UCSD-AML1 (cell line): ENCODE results near the gene PTPRN2.
"Not testable (repeated sequence)": the region's sequence is repeated elsewhere in the genome, so short reads cannot be mapped to it uniquely, and the experiment has no call there.

Experiments
- DNase-seq: peaks from one replicate; lab custom pipeline; 2025; ENCODE audit not compliant: unreplicated experiment; lab: John Stamatoyannopoulos, UW

Gene PTPRN2

DNA sequence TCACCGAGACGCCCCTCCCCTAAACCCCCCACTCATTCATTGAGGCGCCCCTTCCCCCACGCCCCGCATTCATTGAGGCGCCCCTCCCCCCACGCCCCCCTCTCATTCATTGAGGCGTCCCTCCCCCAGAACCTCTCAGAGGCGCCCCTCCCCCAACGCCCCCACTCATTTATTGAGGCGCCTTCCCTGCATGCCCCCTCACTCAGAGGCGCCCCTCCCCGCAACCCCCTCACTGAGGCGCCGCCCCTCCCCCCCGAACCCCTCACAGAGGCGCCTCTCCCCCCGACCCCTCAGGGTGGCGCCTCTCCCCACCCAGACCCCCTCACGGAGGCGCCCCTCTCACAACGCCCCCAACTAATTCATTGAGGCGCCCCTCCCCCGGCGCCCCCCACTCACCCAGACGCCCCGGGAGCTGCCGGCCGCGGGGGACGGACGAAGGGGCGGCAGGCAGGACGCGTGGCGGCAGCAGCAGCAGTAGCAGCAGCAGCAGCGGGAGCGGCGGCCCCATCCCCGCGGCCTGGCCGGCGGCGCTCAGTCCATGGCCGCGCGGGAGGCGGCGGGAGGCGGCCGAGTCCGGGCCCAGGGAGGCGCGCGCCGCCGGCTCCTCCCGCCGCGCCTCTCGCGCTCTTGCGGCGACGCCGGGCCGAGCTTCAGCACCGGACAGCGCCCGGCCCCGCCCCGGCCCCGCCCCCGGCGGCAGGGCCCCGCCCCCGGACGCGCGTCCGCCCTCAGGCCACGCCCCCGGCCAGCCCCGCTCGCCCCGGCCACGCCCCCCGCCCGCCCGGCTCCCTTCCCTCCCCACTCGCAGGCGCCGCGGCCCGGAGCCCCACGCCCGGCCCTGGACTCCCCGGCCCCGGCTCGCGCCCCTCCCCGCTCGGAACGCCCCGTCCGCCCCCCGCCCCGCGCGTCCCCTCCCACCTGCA is at the start of gene PTPRN2:
TSS of gene PTPRN2 (minus strand) at position 662 of the 923 bp plus-strand sequence.
- DNase-seq = no peak

DNA sequence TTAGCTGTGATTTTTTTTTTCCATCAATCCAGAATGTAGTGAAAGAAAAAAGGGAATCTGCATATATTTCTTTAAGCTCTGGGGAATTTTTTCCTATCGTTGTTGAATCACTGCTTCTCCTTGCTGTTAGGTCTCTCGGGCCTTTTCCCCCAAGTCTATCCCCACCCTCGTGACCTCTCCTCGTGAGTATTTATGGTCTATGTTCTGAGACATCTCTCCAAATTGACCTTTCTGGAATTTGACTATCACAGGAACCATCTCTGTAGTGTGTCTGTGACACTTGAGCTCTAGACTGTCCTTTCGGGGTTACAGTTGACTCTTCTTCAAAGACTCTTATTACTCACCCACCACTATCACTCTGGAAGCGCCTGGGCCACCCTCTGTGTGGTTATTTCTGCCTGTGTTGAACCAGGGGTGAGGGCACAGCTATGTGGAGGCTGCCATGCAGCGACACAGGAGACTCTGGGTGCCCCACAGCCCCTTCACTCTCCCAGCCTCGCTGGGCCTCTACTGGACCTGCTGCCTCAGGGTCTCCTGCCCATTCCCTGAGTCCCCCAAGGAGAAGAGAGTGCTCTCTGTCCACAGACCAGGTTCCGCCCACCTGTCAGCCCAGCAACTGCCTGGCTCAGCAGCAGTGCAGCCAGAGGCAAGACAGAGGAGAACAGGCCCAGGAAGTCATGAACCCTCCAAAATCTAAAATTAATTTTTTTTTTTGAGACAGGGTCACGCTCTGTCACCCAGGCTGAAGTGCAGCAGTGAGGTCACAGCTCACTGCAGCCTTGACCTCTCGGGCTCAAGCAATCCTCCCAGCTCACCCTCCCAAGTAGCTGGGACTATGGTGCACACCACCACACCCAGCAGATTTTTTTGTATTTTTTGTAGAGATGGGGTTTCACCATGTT is 45.7 kb upstream of the PTPRN2 start:
- DNase-seq = no peak

DNA sequence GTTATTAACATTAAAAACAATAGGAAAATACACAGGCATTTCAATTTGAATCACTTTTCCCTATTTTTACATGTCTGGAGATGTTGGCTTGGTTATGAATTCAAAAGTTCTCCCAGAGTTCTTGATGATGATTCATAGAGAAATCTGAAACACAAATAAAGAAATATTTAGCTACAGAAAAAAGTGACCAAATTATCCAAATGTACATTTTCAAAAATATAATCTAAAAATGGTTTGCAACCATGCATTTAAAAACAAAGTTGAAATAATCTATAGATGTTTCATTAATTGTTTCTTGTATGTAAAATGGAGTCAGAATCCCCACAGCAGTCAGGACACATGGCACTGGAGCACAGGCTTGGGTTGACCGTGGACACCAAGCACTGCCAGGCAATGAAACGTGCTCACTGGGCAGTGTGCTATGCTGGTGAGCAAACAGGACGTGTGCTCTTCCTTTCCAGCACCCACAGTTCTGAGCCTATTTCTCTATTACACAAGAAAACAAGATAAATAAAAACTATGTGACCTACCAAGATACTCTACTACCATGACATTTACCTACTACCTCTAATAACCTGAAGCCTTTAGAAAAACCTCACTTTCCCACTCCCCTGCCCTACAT is 44.1 kb upstream of the PTPRN2 start:
- DNase-seq = no peak

DNA sequence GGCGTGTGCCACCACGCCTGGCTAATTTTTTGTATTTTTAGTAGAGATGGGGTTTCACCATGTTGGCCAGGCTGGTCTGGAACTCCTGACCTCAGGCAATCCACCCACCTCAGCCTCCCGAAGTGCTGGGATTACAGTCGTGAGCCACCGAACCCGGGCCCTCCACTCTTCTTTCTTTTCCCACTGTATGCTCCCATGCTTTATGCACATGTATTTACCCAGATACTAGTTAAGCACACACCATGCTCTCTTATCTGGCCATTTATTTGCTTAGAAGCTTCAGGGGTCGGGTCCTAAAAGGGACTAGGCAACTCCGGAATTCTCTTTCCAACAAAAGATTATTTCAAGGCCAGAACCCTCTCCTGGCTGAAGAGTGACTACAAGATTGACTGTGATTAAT is 38.7 kb upstream of the PTPRN2 start:
- not testable (repeated sequence) for DNase-seq

DNA sequence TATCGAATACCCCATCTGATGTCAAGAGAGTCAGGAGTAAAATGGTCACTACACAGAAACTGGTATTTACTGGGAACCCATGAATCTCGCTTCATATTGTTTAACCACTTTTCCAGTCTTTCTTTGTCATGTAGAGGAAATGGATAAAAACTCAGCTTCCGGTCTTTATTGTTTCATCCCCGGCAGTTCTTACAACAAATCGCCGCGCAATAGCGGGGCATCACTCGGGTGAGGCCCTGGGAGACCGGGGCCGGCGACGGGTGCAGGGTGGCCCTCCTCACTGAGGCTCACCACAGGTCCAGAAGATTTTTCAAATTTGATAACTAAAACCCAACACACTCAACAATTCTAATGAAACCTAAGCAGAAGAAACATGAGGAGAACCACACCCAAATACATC is 35.6 kb upstream of the PTPRN2 start:
- no peak for DNase-seq

DNA sequence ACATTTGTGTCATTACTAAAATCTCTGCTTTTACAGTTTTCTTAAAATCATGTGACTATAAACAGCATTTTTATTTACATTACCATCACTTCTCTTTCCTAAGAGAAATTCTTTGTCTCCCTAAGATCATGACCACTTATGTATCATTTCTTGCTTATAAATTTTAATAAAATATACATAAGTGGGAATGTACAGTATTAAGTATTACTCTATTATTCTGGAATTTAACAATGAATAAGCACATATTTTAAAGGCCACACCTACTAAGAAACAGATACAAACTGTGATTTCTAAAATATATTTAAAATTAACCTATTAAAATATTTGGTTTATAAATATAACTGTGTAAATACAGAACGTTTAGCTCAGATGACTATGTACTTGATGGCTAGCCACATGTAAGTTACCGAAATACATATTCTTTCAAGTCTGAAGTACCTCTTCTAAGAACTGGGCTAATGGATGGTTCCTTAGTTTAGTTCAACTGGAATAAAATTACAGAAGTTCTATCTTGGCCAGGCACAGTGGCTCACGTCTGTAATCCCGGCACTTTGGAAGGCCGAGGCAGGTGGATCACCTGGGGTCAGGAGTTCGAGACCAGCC is 33.3 kb upstream of the PTPRN2 start:
- no peak for DNase-seq

DNA sequence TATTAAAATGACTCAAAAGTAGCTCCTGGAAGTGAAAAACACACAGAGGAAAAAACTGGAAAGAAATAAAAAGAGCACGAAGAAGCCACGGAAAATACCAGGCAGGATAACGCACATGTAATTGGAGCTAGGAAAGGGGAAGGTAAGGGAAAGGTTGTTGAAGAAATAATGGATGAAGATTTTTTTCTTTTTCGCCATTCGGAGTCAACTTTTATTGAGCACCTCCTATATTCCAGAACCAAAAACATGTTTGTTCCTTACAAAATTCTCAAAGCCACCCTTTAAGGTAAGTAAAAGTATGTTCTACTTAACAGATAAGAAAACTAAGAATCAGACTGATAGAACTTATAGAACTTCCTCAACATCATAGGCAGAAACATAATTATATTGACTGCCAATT is 32.8 kb upstream of the PTPRN2 start:
- DNase-seq = no peak

DNA sequence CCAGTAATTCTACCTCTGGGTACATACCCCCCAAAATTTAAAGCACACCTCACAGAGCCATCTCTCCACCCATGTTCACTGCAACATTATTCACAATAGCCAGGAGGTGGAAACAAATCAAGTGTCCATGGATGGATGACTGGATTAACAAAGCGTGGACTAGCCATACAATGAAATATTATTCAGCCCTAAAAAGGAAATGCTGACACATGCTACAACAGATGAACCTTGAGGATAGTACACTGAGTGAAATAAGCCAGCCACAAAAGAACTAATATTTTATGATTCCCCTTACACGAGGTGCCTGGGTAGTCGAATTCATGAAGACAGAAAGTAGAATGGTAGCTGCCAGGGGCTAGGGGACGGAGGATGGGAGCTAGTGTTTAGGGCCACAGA is 31.1 kb upstream of the PTPRN2 start:
- no peak for DNase-seq

DNA sequence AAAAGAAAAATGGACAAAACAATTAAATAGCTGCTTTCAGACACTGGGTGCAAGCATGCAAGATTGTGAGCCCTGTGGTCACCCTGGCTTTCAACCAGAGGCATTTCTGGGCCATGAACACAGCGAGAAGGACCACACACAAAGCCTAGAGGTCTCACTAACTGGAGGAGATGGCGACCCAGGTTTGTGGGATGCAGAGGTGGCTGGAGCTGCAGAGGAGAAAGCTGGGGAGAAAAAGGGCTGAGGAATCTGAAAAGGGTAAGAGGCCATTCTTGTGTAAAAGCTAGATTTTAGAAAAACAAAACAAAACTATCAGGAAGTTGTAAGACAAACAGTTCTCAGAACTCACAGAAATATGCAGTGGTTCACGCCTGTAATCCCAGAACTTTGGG is 30.1 kb upstream of the PTPRN2 start:
- DNase-seq = no peak

DNA sequence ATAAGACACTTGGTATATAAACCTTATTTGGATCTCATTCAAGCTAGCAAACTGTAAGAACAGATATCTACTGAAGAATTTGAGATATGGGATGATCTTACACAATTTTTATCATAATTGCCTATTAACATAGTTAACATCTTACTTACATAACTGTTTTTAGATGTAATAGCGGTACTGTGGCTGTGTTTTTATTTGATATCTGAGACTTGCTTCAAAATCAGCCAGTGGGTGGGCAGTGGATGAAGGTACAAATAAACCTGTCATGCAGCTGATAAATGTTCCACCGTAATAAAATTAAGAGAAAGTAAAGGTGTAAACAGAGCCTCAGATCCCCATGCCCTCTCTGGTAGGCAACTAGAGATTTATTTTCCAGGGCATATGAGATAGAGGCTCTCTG is 28.4 kb upstream of the PTPRN2 start:
- no peak for DNase-seq

DNA sequence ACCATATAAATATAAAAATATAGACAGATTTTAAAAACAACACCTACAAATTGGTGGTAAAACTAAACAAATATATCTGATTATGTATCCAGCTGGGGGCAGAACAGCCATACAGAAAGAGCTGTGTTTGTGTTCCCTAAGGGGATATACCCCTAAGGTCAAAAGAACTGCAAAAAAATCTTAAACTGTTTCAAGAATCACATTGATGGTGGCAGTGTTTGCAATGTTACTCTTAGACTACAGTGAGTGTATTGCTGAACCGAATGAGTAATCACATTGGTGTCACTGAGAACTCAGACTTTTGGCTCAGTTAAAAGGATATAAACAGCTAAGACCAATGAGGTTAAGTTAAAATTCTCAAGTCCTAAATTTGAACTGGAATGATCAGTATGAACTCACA is 27.1 kb upstream of the PTPRN2 start:
- DNase-seq = no peak

DNA sequence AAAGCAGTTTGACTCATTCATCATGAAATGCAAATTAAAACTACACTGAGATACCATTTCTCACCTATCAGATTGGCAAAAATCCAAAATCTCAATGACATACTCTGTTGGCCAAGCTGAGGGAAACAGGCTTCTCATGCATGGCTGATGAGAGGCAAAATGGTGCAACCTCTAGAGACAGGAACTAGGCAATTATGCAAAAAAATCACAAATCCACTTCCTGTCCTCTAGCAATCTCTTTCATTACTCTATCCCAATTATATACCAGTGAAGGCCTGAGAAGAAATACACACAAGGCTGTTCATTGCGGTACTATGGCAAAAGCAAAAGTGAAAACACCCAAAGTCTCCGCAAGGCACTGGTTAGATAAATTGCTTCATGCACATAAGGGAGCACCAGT is 25.9 kb upstream of the PTPRN2 start:
- no peak for DNase-seq

DNA sequence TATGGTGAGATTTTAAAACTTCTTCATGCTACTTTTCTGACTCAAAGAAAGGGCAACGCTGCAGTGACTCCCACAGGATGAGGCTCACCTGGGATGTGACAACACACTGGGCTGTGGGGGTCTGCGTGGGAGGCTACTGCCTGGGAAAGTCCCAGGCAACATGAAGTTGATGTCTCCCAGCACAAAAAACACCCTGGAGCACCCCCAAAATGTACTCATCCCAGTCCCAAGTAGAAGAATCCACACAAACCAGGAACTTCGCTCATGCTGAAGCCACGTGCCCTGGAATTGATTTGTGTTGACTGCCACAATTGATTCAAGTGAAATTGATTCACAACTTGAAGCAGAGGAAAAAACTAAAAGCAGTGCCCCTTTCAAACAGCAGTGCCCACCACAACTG is 24.9 kb upstream of the PTPRN2 start:
- no peak for DNase-seq

DNA sequence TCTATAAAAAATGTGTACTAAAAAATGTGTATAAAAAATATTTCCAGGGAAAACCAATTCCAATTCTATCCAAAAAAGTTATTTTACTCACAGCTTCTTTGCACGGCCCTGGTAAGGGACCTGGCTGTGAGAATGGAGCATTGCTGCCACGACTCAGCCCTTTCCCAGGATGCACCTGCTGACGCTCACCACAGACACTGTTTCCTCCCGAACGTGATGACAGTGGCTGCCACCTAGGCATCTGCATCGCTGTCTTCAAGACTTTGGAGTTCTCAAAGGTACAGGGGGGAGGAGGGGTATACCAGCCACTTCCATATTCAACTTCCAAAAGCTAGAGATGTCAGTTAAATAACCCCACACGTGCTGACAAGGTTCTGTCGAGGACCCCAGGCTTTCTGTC is 23.9 kb upstream of the PTPRN2 start:
- DNase-seq = no peak

DNA sequence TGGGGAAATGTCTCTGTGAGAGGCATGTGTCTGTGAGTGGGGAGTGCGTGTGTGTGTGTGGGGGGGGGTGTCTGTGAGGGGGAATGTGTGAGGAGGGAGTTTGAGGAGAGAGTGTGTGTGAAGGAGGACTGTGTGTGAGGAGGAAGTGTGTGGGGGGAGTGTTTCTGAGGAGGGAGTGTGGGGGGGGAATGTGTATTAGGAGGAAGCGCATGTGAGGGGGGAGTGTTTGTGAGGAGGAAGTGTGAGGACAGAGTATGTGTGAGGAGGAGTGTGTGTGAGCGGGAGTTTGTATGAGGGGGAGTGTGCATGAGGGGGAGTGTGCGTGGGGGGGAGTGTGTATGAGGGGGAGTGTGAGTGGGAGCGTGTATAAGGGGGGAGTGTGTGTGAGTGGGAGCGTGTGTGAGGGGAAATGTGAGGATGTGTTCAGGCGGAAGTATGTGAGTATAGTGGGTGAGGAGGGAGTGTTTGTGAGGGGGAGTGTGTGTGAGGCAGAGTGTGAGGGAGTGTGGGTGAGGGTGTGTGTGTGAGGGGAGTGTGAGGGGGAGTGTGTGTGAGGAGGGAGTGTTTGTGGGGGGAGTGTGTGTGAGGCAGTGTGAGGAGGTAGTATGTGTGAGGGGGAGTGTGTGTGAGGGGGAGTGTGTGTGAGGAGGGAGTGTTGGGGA is 21.8 kb upstream of the PTPRN2 start:
- DNase-seq = no peak

DNA sequence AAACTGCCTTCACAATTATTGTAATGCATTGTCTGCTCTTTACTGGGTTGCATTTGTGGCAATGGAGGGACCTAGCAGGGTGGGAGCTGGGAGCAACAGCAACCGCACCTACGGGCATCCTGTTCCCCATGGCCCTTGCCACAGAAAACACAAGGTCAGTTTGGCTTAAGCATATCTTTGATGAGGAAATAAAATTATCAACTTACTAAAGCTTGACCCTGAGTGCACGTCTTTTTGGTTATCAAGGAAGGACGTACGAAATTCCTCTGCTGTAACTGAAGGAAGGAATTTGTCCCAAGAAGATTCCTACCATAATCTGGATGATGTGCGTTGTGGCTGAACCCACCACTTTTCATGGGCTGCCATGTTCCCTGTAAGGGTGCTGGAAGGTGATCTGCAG is 19.9 kb upstream of the PTPRN2 start:
- DNase-seq = no peak

DNA sequence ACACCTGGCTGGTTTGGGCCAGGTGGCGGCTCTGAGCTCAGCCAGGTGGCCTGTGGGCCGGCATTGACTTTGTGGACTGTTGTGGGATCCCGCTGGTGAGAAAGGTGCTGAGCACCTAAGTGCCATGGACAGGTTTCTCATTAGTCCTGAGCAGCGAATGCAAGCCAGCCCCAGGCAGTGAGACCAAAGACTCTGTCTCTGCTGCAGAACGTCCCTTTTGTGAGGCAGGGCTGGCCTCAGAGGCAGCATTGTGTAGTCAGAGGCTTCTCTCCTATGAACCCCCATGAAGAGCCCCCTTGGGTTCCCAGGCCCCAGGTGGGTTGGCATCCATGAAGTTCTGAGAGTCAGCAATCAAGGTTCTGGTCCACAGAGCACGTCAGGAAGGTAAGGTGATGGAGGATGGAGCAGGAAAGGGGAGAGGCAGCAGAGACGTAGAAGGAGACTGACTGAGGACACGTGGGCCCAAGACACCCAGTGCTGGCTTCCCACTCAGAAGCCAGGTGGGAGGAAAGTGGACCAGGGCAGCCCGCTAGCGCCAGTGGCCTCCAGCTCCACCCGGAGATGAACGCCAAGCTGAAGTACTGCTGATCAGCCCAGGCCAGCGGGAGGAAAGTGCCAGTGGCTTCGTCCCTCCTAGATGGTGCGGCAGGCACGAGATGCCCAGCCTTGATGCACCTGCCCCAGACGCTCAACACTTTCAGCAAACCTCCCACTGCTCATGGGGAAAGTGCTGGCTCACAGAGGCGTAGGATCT is 19.2 kb upstream of the PTPRN2 start:
- no peak for DNase-seq

DNA sequence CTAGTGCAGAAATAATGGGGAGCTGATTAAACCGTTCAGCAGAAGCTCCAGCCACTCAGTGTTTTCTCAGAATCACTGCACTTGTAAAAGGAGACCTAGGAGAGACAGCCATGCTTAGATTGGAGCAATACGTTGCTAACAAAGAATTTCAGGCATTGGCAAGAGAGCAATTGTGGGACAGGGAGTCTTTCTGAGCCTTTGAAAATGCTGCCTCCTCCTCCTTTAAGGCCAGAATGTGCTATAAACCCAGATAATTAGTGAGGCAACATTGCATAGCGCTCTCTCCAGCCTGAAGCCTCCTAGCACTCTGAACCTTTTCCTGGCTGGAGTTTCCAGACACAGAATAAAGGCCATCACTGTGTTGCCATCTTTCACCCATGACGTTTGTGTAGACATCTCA is 18.5 kb upstream of the PTPRN2 start:
- DNase-seq = no peak

DNA sequence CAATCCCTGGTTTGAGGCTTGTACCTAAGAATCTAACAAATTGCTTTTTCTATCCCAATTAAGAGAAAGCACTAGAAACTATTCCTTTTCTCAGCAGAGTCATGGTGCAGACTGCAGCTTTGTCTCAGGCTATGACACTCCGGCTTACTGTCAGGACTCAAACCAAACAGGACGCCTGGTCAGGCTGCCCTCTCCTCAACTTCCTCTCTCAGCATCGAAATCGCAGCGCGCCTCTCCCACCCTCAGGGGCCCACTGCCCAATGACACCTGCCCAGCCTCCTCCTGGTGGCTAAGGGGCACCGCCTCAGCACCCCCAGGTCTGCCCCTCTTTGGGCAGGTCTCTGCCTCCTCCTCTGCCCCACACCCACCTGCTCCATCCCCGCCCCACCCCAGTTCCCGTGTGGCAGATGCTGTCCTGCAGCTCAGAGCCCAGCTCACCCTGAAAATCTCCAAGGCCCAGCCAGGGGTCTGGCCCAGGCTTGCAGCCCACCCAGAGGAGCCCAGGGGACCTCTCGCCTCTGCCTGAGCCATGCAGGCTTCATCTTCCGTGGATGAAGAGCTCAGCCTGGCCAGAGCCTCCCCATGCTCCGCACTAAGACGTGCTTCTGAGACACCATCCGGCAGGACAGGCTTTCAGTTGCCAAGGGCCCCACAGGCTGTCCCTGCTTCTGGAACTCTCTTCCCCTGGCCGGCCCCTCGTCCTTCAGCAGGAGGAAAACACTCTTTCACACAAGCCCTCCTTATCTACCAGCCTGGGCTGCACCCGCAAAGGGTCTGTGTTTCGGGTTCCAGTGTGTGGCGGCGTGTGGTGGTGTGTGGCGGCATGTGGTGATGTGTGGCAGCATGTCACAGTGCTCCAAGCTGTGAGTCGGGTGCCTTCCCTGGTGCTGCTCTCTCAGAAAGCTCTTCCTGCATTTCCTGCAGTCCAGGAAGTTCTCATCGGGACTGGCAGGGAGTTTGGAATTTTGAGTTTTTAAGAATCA is 16.4 kb upstream of the PTPRN2 start:
- no peak for DNase-seq
